Stimulated activated CD4-positive, alpha-beta T cell treated with anti-CD3 and anti-CD28 coated beads, Interleukin-1b, Interleukin-23, amount 100 ng/mL, for 4 hours (primary cell): ENCODE data around the gene QARS1.

Source experiments
- DNase-seq, 2 donors: peaks; one replicate each; pipeline ENCODE4 v3.0.0-alpha.2; 2020; ENCODE audit warnings: low read depth in 2 of 2

Gene QARS1

DNA sequence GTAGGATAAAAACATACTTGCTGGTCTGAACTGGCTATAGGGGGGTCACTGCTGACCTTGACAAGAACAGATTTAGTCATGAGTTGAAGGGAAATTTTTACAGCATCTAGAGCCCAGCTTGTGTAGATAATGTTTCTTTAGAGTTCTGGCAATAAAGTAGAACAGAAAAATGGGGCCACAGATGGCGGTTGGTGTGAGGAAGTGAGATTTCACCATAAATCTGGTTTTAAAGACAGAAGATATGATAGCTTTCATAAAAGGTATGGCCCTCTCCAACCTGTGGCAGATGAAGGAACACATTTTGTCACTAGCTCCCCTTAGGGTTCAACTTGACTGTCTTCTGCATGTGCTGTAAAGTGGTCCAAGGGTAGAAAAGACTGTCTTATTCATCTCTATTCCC lies 51.0 kb downstream of the QARS1 start:
- DNase-seq: no peak
